ENCODE measurements around the gene FHAD1.
"Not testable (repeated sequence)": the region's sequence is repeated elsewhere in the genome, so short reads cannot be mapped to it uniquely, and the experiment has no call there.

The FHAD1 gene

GRCh38 chr1:15303935-15304334 is 56.9 kb downstream of the FHAD1 start:
- DNase-seq (ENCODE audit: extremely low read depth in 1 of 2, low read depth in 1 of 2): no peak

- DNase-seq (ENCODE audit: extremely low read depth in 1 of 2, low read depth in 1 of 2): peak; percentile 23 to 49
These were observed 57.9 kb downstream of the FHAD1 start for GRCh38 chr1:15304708-15305467.

GRCh38 chr1:15305468-15305770 is 58.4 kb downstream of the FHAD1 start:
- no peak for DNase-seq (ENCODE audit: extremely low read depth in 1 of 2, low read depth in 1 of 2)

GRCh38 chr1:15306352-15306751 is 59.3 kb downstream of the FHAD1 start:
- DNase-seq (ENCODE audit: extremely low read depth in 1 of 2, low read depth in 1 of 2): not testable (repeated sequence)

- DNase-seq (ENCODE audit: extremely low read depth in 1 of 2, low read depth in 1 of 2): no peak
These were observed 61.1 kb downstream of the FHAD1 start for GRCh38 chr1:15308135-15308534.

GRCh38 chr1:15308621-15309027 is 61.6 kb downstream of the FHAD1 start:
- no peak for DNase-seq (ENCODE audit: extremely low read depth in 1 of 2, low read depth in 1 of 2)

GRCh38 chr1:15309687-15310086 is 62.7 kb downstream of the FHAD1 start:
- DNase-seq (ENCODE audit: extremely low read depth in 1 of 2, low read depth in 1 of 2): no peak

GRCh38 chr1:15310544-15310943 is 63.5 kb downstream of the FHAD1 start:
- no peak for DNase-seq (ENCODE audit: extremely low read depth in 1 of 2, low read depth in 1 of 2)

GRCh38 chr1:15311122-15311822 is 64.2 kb downstream of the FHAD1 start:
- no peak for DNase-seq (ENCODE audit: extremely low read depth in 1 of 2, low read depth in 1 of 2)

GRCh38 chr1:15311880-15312279 is 64.9 kb downstream of the FHAD1 start:
- DNase-seq (ENCODE audit: extremely low read depth in 1 of 2, low read depth in 1 of 2): no peak

GRCh38 chr1:15312626-15313411 is 65.8 kb downstream of the FHAD1 start:
- no peak for DNase-seq (ENCODE audit: extremely low read depth in 1 of 2, low read depth in 1 of 2)

GRCh38 chr1:15314328-15315281 is 67.6 kb downstream of the FHAD1 start:
- no peak for DNase-seq (ENCODE audit: extremely low read depth in 1 of 2, low read depth in 1 of 2)

- DNase-seq (ENCODE audit: extremely low read depth in 1 of 2, low read depth in 1 of 2): no peak
These were observed 68.8 kb downstream of the FHAD1 start for GRCh38 chr1:15315815-15316214.

GRCh38 chr1:15316510-15316909 is 69.5 kb downstream of the FHAD1 start:
- DNase-seq (ENCODE audit: extremely low read depth in 1 of 2, low read depth in 1 of 2): no peak

- no peak for DNase-seq (ENCODE audit: extremely low read depth in 1 of 2, low read depth in 1 of 2)
These were observed 73.2 kb downstream of the FHAD1 start for GRCh38 chr1:15320267-15320666.

- DNase-seq (ENCODE audit: extremely low read depth in 1 of 2, low read depth in 1 of 2): no peak
These were observed 74.6 kb downstream of the FHAD1 start for GRCh38 chr1:15321601-15322000.

- DNase-seq (ENCODE audit: extremely low read depth in 1 of 2, low read depth in 1 of 2): no peak
These were observed 75.8 kb downstream of the FHAD1 start for GRCh38 chr1:15322648-15323350.

GRCh38 chr1:15323351-15323988 is 76.4 kb downstream of the FHAD1 start:
- DNase-seq (ENCODE audit: extremely low read depth in 1 of 2, low read depth in 1 of 2): peak; percentile 33 to 49

- no peak for DNase-seq (ENCODE audit: extremely low read depth in 1 of 2, low read depth in 1 of 2)
These were observed 77.2 kb downstream of the FHAD1 start for GRCh38 chr1:15323989-15324868.

All from stimulated activated CD8-positive, alpha-beta memory T cell treated with anti-CD3 and anti-CD28 coated beads, Interleukin-7, amount 100 ng/mL, for 48 hours (primary cell).